ENCODE data around the gene RNASE9. TPM values are rescaled to one million over a fixed set of nuclear protein-coding genes. Genes with fewer than 3 reads are reported as not detected.

RNASE9 gene
- total and polyA plus RNA-seq, 2 of the 4 experiments (the other 2 are of a cell fraction) = not detected

- no peak overlapping the region for H3K14ac ChIP-seq (replicated peaks; ENCODE audit: low read depth, low read length)
- no peaks in the 10 kb centered on the region for H3K27me3 ChIP-seq (ENCODE audit: control insufficient read depth, insufficient read depth, low read length)
- H3K4me1 ChIP-seq (ENCODE audit: control insufficient read depth, insufficient read depth, low read length) = no peaks in the 10 kb centered on the region
- no peak overlapping the region for H2AK5ac ChIP-seq (ENCODE audit: low read depth, low read length)
- no peak overlapping the region for H2BK20ac ChIP-seq (ENCODE audit: low read depth, low read length)
- in situ Hi-C loops (cut with MboI; ENCODE audit: low sequenced_read_pairs) = no loop called here
- no peak overlapping the region for H2BK120ac ChIP-seq (ENCODE audit: low read depth, low read length)
- no peak for TF ChIP-seq MXI1 (IDR thresholded peaks at IDR 0.05; ENCODE audit: borderline replicate concordance, low read depth, low read length)
- no peak for TF ChIP-seq CTCF (conservative IDR thresholded peaks at IDR 0.05; ENCODE audit: low read depth, low read length)
- TF ChIP-seq MAFK (IDR thresholded peaks at IDR 0.05; ENCODE audit: low read depth, low read length) = no peak
- TF ChIP-seq FOS (IDR thresholded peaks at IDR 0.05; ENCODE audit: low read depth, low read length) = no peak
- no peak for TF ChIP-seq RCOR1 (IDR thresholded peaks at IDR 0.05; ENCODE audit: insufficient replicate concordance, low read length)
- TF ChIP-seq MAZ (IDR thresholded peaks at IDR 0.05; ENCODE audit: borderline replicate concordance, low read depth, low read length) = no peak
- TF ChIP-seq NFE2L2 (IDR thresholded peaks at IDR 0.05; ENCODE audit: low read depth, low read length) = no peak
- no peak for TF ChIP-seq USF2 (IDR thresholded peaks at IDR 0.05; ENCODE audit: low read depth, low read length)
- TF ChIP-seq RFX5 (IDR thresholded peaks at IDR 0.05; ENCODE audit: low read depth, low read length) = no peak
- no peak for TF ChIP-seq SMC3 (IDR thresholded peaks at IDR 0.05; ENCODE audit: low read depth, low read length)
- CTCF ChIA-PET = no interaction called here
- H2BK15ac ChIP-seq (ENCODE audit: low read depth, low read length) = no peak overlapping the region
- intact Hi-C loops (cut with micrococcal nuclease) = no loop called here
- no peak overlapping the region for H2AK9ac ChIP-seq (replicated peaks; ENCODE audit: low read depth, low read length, poor library complexity)
- no peak overlapping the region for H2BK5ac ChIP-seq (ENCODE audit: low read depth, low read length, poor library complexity, severe bottlenecking)
- no peaks in the 10 kb centered on the region for H3K79me1 ChIP-seq (ENCODE audit: low read depth in 1 of 2, low read length in 2 of 2)
- H3K4ac ChIP-seq (ENCODE audit: low read depth, low read length) = no peak overlapping the region
- no peak overlapping the region for H3K56ac ChIP-seq (ENCODE audit: extremely low read depth, insufficient read depth, low read length)
- ATAC-seq (ENCODE audit: low read depth) (no peak), DNase-seq (no peak)
- WGBS, 2 experiments (ENCODE audit: extremely low coverage in 2 of 2, insufficient read length in 1 of 2) = no CpG with 5 or more reads among the region's 2 CpGs
- H4K91ac ChIP-seq (ENCODE audit: insufficient read depth, low read depth, low read length) = no peak overlapping the region
- POLR2A ChIA-PET (ENCODE audit: unreplicated experiment) = no interaction called here
- no peaks in the 10 kb centered on the region for H3K9me1 ChIP-seq (ENCODE audit: insufficient read depth, low read length)
- H3K23ac ChIP-seq (ENCODE audit: low read depth, low read length) = no peak overlapping the region
- H3K9me3 ChIP-seq (ENCODE audit: control insufficient read depth, insufficient read depth, low read length) = no peaks in the 10 kb centered on the region
- H4K20me1 ChIP-seq (ENCODE audit: insufficient read depth, low read length) = no peaks in the 10 kb centered on the region
- no peak overlapping the region for H4K5ac ChIP-seq (ENCODE audit: low read depth, low read length)
- no peak overlapping the region for H3K4me3 ChIP-seq (ENCODE audit: insufficient read depth, low read depth, low read length)
- BruUV-seq (replicated peaks) = no TSS peak
- dilution Hi-C loops (cut with HindIII; ENCODE audit: low sequenced_read_pairs, unreplicated experiment) = no loop called here
- H3K9ac ChIP-seq (ENCODE audit: low read depth, low read length) = no peak overlapping the region
- no peak overlapping the region for H2AFZ ChIP-seq (replicated peaks; ENCODE audit: low read length, poor library complexity)
- no peaks in the 10 kb centered on the region for H3K36me3 ChIP-seq (ENCODE audit: control insufficient read depth, insufficient read depth, low read length)
- no peak overlapping the region for H3K4me2 ChIP-seq (ENCODE audit: low read depth, low read length)
- no peak overlapping the region for H3K27ac ChIP-seq (ENCODE audit: insufficient read depth, low read length)
- H3K18ac ChIP-seq (ENCODE audit: low read depth, low read length) = no peak overlapping the region
- H4K8ac ChIP-seq (ENCODE audit: low read depth in 2 of 2, low read length in 2 of 2) = no peak overlapping the region
These were observed 1.4 kb downstream of the RNASE9 start for GRCh38 chr14:20559461-20559904.
